ENCODE measurements around the gene ALDH1A3. TPM values are rescaled to one million over a fixed set of nuclear protein-coding genes. Genes with fewer than 3 reads are reported as not detected.
A peak's percentile ranks its signal among the peaks of the same experiment; 100 is the strongest.

Gene ALDH1A3
- total and polyA plus RNA-seq, 4 donors, result 2.5 to 21.6 (median 12.3) TPM

- H3K9me3 ChIP-seq (ENCODE audit: control insufficient read depth, insufficient read depth, low read length), result no peaks in the 10 kb centered on the region
- peak in 1 of 6 donors; percentile 21 for DNase-seq (ENCODE audit: low read depth in 4 of 6, low spot score in 6 of 6)
- H3K36me3 ChIP-seq (ENCODE audit: control insufficient read depth, insufficient read depth, low read length), result no peaks in the 10 kb centered on the region
- WGBS (ENCODE audit: insufficient coverage), result under 1% methylated on average over 62 of the region's 62 CpGs
- no peak overlapping the region for H3K27ac ChIP-seq (ENCODE audit: low read depth, low read length)
- peaks cover 8% of the 10 kb centered on the region for H3K4me1 ChIP-seq (ENCODE audit: control insufficient read depth, insufficient read depth, low read length)
- peaks cover 59% of the 10 kb centered on the region for H3K27me3 ChIP-seq (ENCODE audit: control insufficient read depth, insufficient read depth, low read length)
- H3K4me3 ChIP-seq (ENCODE audit: low read depth, low read length), result no peak overlapping the region
These were observed 569 bp upstream of the ALDH1A3 start for GRCh38 chr15:100879061-100879463.

DNA sequence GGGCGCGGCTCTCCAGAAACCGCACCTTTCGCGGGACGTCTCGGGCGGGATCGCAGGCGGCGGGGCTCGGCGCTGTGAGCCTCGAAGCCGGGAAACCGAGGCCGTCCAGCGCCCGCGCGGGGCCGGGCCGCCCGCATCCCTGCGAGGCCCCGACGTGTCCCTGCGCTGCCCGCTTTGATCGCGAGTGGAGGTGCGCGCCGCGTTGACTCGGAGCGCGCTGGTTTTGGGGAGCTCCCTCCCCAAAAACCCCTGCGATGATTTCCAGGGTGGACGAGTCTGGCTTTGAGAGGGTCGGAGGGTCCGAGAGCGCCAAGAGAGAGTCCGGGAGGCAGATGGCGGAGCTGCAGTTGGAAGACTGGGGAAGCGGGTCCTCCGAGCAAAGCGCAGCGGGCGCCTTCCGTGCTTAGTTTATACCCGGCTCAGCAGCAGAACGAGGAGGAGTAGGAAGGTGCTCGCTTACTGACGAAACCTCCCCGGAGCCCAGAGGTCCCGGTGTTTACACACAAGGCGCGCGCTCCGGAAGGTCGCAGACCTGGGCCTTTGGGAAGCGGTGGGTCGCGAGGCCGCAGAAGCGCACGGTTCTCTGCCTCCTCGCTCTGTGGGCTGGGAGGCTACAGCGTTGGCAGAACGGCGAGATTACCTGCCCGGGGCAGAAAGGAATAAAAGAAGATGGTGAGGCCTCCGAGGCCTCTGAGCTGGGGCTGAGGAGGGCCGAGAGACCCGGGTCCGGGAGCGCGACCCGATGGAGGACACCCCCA, 687 bp downstream of the ALDH1A3 start:
- peak in 2 of 6 donors; percentile 26 to 38 for DNase-seq (ENCODE audit: low read depth in 4 of 6, low spot score in 6 of 6)
- Histone ChIP-seq H3K27me3 (ENCODE audit: control insufficient read depth, insufficient read depth, low read length) (peaks cover 65% of the 10 kb centered on the region), H3K27ac (ENCODE audit: low read depth, low read length) (no peak overlapping the region)

DNA sequence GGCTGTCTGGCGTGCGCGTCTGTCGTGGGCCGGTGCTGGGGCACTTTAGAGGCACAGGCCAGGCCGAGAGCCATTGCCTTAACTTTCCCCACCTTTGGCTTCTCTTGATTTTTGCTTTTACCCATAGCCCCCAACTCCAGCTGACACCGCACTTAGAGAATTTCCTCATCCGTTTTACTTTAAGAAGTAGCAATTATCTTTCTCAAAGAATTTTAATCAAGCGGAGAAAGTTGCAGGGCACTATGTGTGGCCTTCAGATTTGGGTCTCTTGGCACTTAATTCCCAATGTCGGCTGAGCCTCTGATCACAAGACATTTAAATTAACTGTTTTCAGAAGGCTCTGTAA, 1.2 kb downstream of the ALDH1A3 start:
- H3K4me1 ChIP-seq (ENCODE audit: control insufficient read depth, insufficient read depth, low read length), result peaks cover 8% of the 10 kb centered on the region
- no peak overlapping the region for H3K27ac ChIP-seq (ENCODE audit: low read depth, low read length)
- DNase-seq (ENCODE audit: low read depth in 4 of 6, low spot score in 6 of 6), result no peak
- peaks cover 66% of the 10 kb centered on the region for H3K27me3 ChIP-seq (ENCODE audit: control insufficient read depth, insufficient read depth, low read length)
- peak overlapping the region; percentile 32 for H3K4me3 ChIP-seq (ENCODE audit: low read depth, low read length)
- H3K36me3 ChIP-seq (ENCODE audit: control insufficient read depth, insufficient read depth, low read length), result no peaks in the 10 kb centered on the region
- H3K9me3 ChIP-seq (ENCODE audit: control insufficient read depth, insufficient read depth, low read length), result no peaks in the 10 kb centered on the region
- WGBS (ENCODE audit: insufficient coverage), result 21% methylated on average over 10 of the region's 10 CpGs

More for the DNA sequence above, 687 bp downstream of the ALDH1A3 start:
- Histone ChIP-seq H3K4me1 (ENCODE audit: control insufficient read depth, insufficient read depth, low read length) (peaks cover 8% of the 10 kb centered on the region), H3K9me3 (ENCODE audit: control insufficient read depth, insufficient read depth, low read length) (no peaks in the 10 kb centered on the region), H3K36me3 (ENCODE audit: control insufficient read depth, insufficient read depth, low read length) (no peaks in the 10 kb centered on the region), H3K4me3 (ENCODE audit: low read depth, low read length) (peak overlapping the region; percentile 32)
- 1% methylated on average over 80 of the region's 80 CpGs for WGBS (ENCODE audit: insufficient coverage)

GRCh38 chr15:100881573-100882336, 2.1 kb downstream of the ALDH1A3 start:
- no peaks in the 10 kb centered on the region for H3K9me3 ChIP-seq (ENCODE audit: control insufficient read depth, insufficient read depth, low read length)
- WGBS (ENCODE audit: insufficient coverage), result 72% methylated on average over 14 of the region's 14 CpGs
- no peak overlapping the region for H3K4me3 ChIP-seq (ENCODE audit: low read depth, low read length)
- H3K4me1 ChIP-seq (ENCODE audit: control insufficient read depth, insufficient read depth, low read length), result peaks cover 8% of the 10 kb centered on the region
- H3K27me3 ChIP-seq (ENCODE audit: control insufficient read depth, insufficient read depth, low read length), result peaks cover 59% of the 10 kb centered on the region
- no peak for DNase-seq (ENCODE audit: low read depth in 4 of 6, low spot score in 6 of 6)
- no peaks in the 10 kb centered on the region for H3K36me3 ChIP-seq (ENCODE audit: control insufficient read depth, insufficient read depth, low read length)
- no peak overlapping the region for H3K27ac ChIP-seq (ENCODE audit: low read depth, low read length)

- no peaks in the 10 kb centered on the region for H3K9me3 ChIP-seq (ENCODE audit: control insufficient read depth, insufficient read depth, low read length)
- WGBS (ENCODE audit: insufficient coverage), result 91% methylated on average over 4 of the region's 8 CpGs
- H3K36me3 ChIP-seq (ENCODE audit: control insufficient read depth, insufficient read depth, low read length), result no peaks in the 10 kb centered on the region
- no peak overlapping the region for H3K27ac ChIP-seq (ENCODE audit: low read depth, low read length)
- no peak overlapping the region for H3K4me3 ChIP-seq (ENCODE audit: low read depth, low read length)
- peaks cover 16% of the 10 kb centered on the region for H3K4me1 ChIP-seq (ENCODE audit: control insufficient read depth, insufficient read depth, low read length)
- DNase-seq (ENCODE audit: low read depth in 4 of 6, low spot score in 6 of 6), result no peak
- H3K27me3 ChIP-seq (ENCODE audit: control insufficient read depth, insufficient read depth, low read length), result peaks cover 51% of the 10 kb centered on the region
These were observed 5.5 kb downstream of the ALDH1A3 start for GRCh38 chr15:100885116-100885515.

DNA sequence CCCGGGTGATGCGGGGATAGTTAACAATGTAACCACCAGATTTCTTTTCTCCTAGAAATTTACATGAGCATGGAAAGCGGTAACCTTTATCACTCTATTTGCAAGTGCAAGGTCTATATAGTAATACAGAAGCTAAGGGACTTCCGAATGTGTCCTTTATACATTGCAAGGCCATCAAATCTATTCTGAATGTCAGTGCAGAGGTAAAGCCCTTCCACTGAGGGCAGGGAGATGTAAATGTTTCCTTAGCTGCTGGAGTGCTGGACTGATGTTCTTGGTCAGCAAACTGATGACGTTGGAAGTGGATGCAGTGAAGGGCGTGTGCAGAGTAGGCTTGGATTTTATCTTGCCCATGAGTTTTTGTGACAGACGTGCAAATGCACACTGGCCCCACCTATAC, 6.2 kb downstream of the ALDH1A3 start:
- no peak for DNase-seq (ENCODE audit: low read depth in 4 of 6, low spot score in 6 of 6)
- Histone ChIP-seq H3K4me3 (ENCODE audit: low read depth, low read length) (no peak overlapping the region), H3K27me3 (ENCODE audit: control insufficient read depth, insufficient read depth, low read length) (peaks cover 49% of the 10 kb centered on the region), H3K4me1 (ENCODE audit: control insufficient read depth, insufficient read depth, low read length) (peaks cover 9% of the 10 kb centered on the region), H3K27ac (ENCODE audit: low read depth, low read length) (no peak overlapping the region), H3K9me3 (ENCODE audit: control insufficient read depth, insufficient read depth, low read length) (no peaks in the 10 kb centered on the region), H3K36me3 (ENCODE audit: control insufficient read depth, insufficient read depth, low read length) (no peaks in the 10 kb centered on the region)
- WGBS (ENCODE audit: insufficient coverage), result 76% methylated on average over 3 of the region's 7 CpGs

DNA sequence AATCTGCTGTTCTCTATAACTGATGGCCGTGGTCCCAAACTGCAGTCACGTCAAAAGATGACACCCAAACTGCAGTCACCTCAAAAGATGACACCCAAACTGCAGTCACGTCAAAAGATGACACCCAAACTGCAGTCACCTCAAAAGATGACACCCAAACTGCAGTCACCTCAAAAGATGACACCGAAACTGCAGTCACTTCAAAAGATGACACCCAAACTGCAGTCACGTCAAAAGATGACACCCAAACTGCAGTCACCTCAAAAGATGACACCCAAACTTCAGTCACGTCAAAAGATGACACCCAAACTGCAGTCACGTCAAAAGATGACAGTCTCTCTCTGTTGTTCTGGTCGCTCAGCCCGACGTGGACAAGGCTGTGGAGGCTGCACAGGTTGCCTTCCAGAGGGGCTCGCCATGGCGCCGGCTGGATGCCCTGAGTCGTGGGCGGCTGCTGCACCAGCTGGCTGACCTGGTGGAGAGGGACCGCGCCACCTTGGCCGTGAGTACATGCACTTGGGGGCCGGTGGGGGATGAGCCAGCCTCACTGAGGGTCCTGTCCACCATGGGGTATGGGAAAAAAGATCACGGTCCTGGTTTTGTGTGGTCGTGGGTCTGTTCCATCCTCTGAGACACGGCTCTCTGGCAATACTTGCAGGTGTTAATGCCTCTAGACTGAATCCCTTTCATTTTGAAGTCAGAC, 7.7 kb downstream of the ALDH1A3 start:
- Histone ChIP-seq H3K4me3 (ENCODE audit: low read depth, low read length) (no peak overlapping the region), H3K27me3 (ENCODE audit: control insufficient read depth, insufficient read depth, low read length) (peaks cover 47% of the 10 kb centered on the region), H3K36me3 (ENCODE audit: control insufficient read depth, insufficient read depth, low read length) (no peaks in the 10 kb centered on the region), H3K9me3 (ENCODE audit: control insufficient read depth, insufficient read depth, low read length) (no peaks in the 10 kb centered on the region), H3K27ac (ENCODE audit: low read depth, low read length) (no peak overlapping the region), H3K4me1 (ENCODE audit: control insufficient read depth, insufficient read depth, low read length) (peaks cover 17% of the 10 kb centered on the region)
- WGBS (ENCODE audit: insufficient coverage), result 91% methylated on average over 22 of the region's 22 CpGs
- no peak for DNase-seq (ENCODE audit: low read depth in 4 of 6, low spot score in 6 of 6)

GRCh38 chr15:100889385-100890050, 9.9 kb downstream of the ALDH1A3 start:
- WGBS (ENCODE audit: insufficient coverage), result 44% methylated on average over 15 of the region's 20 CpGs
- peaks cover 17% of the 10 kb centered on the region for H3K4me1 ChIP-seq (ENCODE audit: control insufficient read depth, insufficient read depth, low read length)
- no peak overlapping the region for H3K4me3 ChIP-seq (ENCODE audit: low read depth, low read length)
- peaks cover 39% of the 10 kb centered on the region for H3K27me3 ChIP-seq (ENCODE audit: control insufficient read depth, insufficient read depth, low read length)
- H3K36me3 ChIP-seq (ENCODE audit: control insufficient read depth, insufficient read depth, low read length), result no peaks in the 10 kb centered on the region
- H3K9me3 ChIP-seq (ENCODE audit: control insufficient read depth, insufficient read depth, low read length), result no peaks in the 10 kb centered on the region
- no peak overlapping the region for H3K27ac ChIP-seq (ENCODE audit: low read depth, low read length)
- DNase-seq (ENCODE audit: low read depth in 4 of 6, low spot score in 6 of 6), result peak in 1 of 6 donors; percentile 40

DNA sequence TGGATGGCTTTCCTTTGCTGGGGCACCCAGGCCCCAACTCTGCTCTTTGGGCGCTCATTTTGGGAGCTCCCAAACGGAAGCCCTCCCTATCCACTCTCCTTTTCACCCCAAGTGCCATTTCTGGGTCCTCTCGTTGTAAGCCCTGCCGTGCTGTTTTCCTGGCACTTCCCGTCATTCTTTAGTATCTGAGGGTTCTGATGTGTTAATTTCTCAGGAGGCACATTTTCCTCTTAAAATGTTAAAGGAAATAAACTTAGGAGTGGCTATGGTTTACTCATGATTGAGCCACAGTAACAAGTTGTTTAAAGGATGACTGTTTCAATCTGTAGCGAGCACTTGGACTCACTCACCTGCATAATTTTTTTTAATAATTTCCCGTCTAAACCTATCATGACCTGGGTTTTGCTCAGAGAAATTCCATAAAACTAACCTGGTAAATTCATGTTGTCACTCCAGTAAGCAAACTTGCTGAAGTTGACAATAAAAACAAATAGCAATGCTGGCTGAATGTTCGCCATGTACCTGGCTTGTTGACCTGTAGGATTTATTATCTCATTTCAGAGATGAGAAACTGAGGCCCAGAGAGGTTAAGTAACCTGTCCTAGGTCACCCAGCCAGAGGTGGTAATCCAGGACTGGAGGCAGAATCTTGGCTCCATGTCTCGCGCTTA, 10.6 kb downstream of the ALDH1A3 start:
- peaks cover 34% of the 10 kb centered on the region for H3K27me3 ChIP-seq (ENCODE audit: control insufficient read depth, insufficient read depth, low read length)
- WGBS (ENCODE audit: insufficient coverage), result 87% methylated on average over 4 of the region's 10 CpGs
- no peak for DNase-seq (ENCODE audit: low read depth in 4 of 6, low spot score in 6 of 6)
- H3K36me3 ChIP-seq (ENCODE audit: control insufficient read depth, insufficient read depth, low read length), result no peaks in the 10 kb centered on the region
- no peaks in the 10 kb centered on the region for H3K9me3 ChIP-seq (ENCODE audit: control insufficient read depth, insufficient read depth, low read length)
- no peak overlapping the region for H3K27ac ChIP-seq (ENCODE audit: low read depth, low read length)
- no peak overlapping the region for H3K4me3 ChIP-seq (ENCODE audit: low read depth, low read length)
- H3K4me1 ChIP-seq (ENCODE audit: control insufficient read depth, insufficient read depth, low read length), result peaks cover 17% of the 10 kb centered on the region
